GM23248 (cell line): ENCODE measurements around the gene RAD52. TPM values are rescaled to one million over a fixed set of nuclear protein-coding genes. Genes with fewer than 3 reads are reported as not detected.

Experiments
- DNase-seq: peaks from one replicate; pipeline ENCODE4 v3.0.0-alpha.2; 2015
- H2AFZ ChIP-seq: fragments of 200-600 bp; sonication (generic); 2 replicates; pipeline ENCODE4 v1.6.1; 2016; ENCODE audit warnings: antibody characterized with exemption
- H3F3A ChIP-seq: fragments of 200-600 bp; sonication (generic); 2 replicates; pipeline ENCODE4 v1.6.1; 2016; ENCODE audit warnings: mild to moderate bottlenecking, antibody characterized with exemption, mixed run types; ENCODE audit not compliant: insufficient read depth
- H3K27ac ChIP-seq: fragments of 200-600 bp; sonication (generic); 2 replicates; pipeline ENCODE4 v1.5.1; 2016; ENCODE audit warnings: mild to moderate bottlenecking
- H3K27me3 ChIP-seq: fragments of 200-600 bp; sonication (generic); replicated peaks from 2 replicates; pipeline ENCODE4 v1.6.1; 2016; ENCODE audit warnings: mild to moderate bottlenecking; ENCODE audit not compliant: insufficient read depth
- H3K36me3 ChIP-seq: fragments of 200-600 bp; sonication (generic); 2 replicates; pipeline ENCODE4 v1.6.1; 2016; ENCODE audit warnings: low read depth, mild to moderate bottlenecking
- H3K4me1 ChIP-seq: fragments of 200-600 bp; sonication (generic); 2 replicates; pipeline ENCODE4 v1.6.1; 2016; ENCODE audit warnings: mild to moderate bottlenecking; ENCODE audit not compliant: insufficient read depth
- H3K4me2 ChIP-seq: fragments of 200-600 bp; sonication (generic); one replicate; pipeline ENCODE4 v1.6.1; 2016; ENCODE audit warnings: mild to moderate bottlenecking; ENCODE audit not compliant: unreplicated experiment
- H3K4me3 ChIP-seq: fragments of 200-600 bp; sonication (generic); 2 replicates; pipeline ENCODE4 v1.5.1; 2016; ENCODE audit warnings: mild to moderate bottlenecking
- H3K79me2 ChIP-seq: fragments of 200-600 bp; sonication (generic); 2 replicates; pipeline ENCODE4 v1.6.1; 2016; ENCODE audit warnings: mild to moderate bottlenecking; ENCODE audit not compliant: insufficient read depth
- H3K9ac ChIP-seq: fragments of 200-600 bp; sonication (generic); 2 replicates; pipeline ENCODE4 v1.6.1; 2016; ENCODE audit warnings: mild to moderate bottlenecking
- H3K9me2 ChIP-seq: fragments of 200-600 bp; sonication (generic); 2 replicates; pipeline ENCODE4 v1.6.1; 2016; ENCODE audit warnings: mixed run types, mild to moderate bottlenecking, moderate library complexity; ENCODE audit not compliant: insufficient read depth
- H3K9me3 ChIP-seq: fragments of 200-600 bp; sonication (generic); one replicate; pipeline ENCODE4 v1.6.1; 2017; ENCODE audit warnings: low read depth
- H4K20me1 ChIP-seq: fragments of 200-600 bp; sonication (generic); 2 replicates; pipeline ENCODE4 v1.6.0; 2016; ENCODE audit not compliant: insufficient read depth
- EZH2 ChIP-seq: fragments of 200-600 bp; sonication (generic); IDR thresholded peaks from 2 replicates; pipeline ENCODE4 v1.6.1; 2018; ENCODE audit warnings: antibody characterized with exemption, mild to moderate bottlenecking; ENCODE audit not compliant: insufficient read depth, poor library complexity, severe bottlenecking
- EZH2phosphoT487 ChIP-seq: fragments of 200-600 bp; sonication (generic); IDR thresholded peaks from 2 replicates; pipeline ENCODE4 v1.6.1; 2018; ENCODE audit warnings: antibody characterized with exemption, moderate library complexity, mild to moderate bottlenecking, low read depth; ENCODE audit not compliant: insufficient read depth
- WGBS, 2 experiments: methylation state at CpG; one replicate each; pipeline ENCODE4 v1.1.6; 2015 to 2017; ENCODE audit warnings: low lambda C conversion rate in 2 of 2, low coverage in 1 of 2; ENCODE audit errors: missing lambda C conversion rate in 2 of 2; 5-methylcytosine and 5-hydroxymethylcytosine counted together
- in situ Hi-C: fragments of 300-500 bp; cut with MboI; formaldehyde crosslinking; loops from 2 replicates; pipeline ENCODE4 v1.15.0; 2020
- polyA plus RNA-seq: library from polyadenylated mRNA; unstranded; fragments of >200 nt; fragmentation: Nextera tagmentation; extraction: Ambion mirVana; gene quantifications from 2 replicates; pipeline ENCODE4 v1.2.1, GENCODE V29; 2016
- total RNA-seq: library from RNA; depleted of rRNA; stranded (reverse); fragments of >200 nt; shearing (Covaris generic); gene quantifications from 2 replicates; pipeline ENCODE4 v1.2.3, GENCODE V29; 2014

RAD52 gene
- total and polyA plus RNA-seq, 2 experiments from 2014 or later = 7.4 to 20.0 TPM

DNA sequence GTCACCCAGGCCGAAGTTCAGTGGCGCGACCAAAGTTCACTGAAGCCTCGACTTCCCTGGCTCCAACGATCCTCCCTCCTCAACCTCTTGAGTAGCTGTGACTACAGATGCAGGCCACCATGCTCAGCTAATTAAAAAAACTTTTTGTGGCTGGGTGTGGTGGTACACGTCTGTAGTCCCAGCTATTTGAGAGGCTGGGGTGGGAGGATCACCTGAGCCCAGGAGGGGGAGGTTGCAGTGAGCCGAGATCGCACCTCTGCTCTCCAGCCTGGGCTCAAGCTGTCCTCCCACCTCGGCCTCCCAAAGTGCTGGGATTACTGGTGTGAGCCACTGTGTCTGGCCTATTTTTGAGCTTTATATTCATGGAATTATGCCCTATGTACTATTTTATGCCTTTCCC, 18.1 kb upstream of the RAD52 start:
- no peak for DNase-seq
- WGBS, 2 experiments = 83% methylated on average over 9 of the region's 9 CpGs
- H3K9me3 ChIP-seq = no peaks in the 10 kb centered on the region

GRCh38 chr12:966724-967123, 17.2 kb upstream of the RAD52 start:
- H3F3A ChIP-seq = no peaks in the 10 kb centered on the region
- H4K20me1 ChIP-seq = no peaks in the 10 kb centered on the region
- no peaks in the 10 kb centered on the region for H3K27me3 ChIP-seq
- no peak for DNase-seq
- no peak for TF ChIP-seq EZH2
- no peak for TF ChIP-seq EZH2phosphoT487
- no peaks in the 10 kb centered on the region for H3K9me2 ChIP-seq
- in situ Hi-C loops = no loop called here
- H3K9ac ChIP-seq = no peak overlapping the region
- H3K9me3 ChIP-seq = no peaks in the 10 kb centered on the region
- H3K4me2 ChIP-seq = no peak overlapping the region
- no peaks in the 10 kb centered on the region for H3K36me3 ChIP-seq
- no peaks in the 10 kb centered on the region for H3K4me1 ChIP-seq
- H2AFZ ChIP-seq = no peak overlapping the region
- no peaks in the 10 kb centered on the region for H3K79me2 ChIP-seq
- WGBS, 2 experiments = 88 to 93% methylated on average over 6 of the region's 6 CpGs
- H3K4me3 ChIP-seq = no peak overlapping the region
- no peak overlapping the region for H3K27ac ChIP-seq

More for the DNA sequence above, 18.1 kb upstream of the RAD52 start:
- in situ Hi-C loops = no loop called here
- Histone ChIP-seq H3K36me3 (no peaks in the 10 kb centered on the region), H3K4me3 (no peak overlapping the region), H3K9me2 (no peaks in the 10 kb centered on the region), H3F3A (no peaks in the 10 kb centered on the region), H3K79me2 (no peaks in the 10 kb centered on the region), H3K27me3 (no peaks in the 10 kb centered on the region), H4K20me1 (no peaks in the 10 kb centered on the region), H2AFZ (no peak overlapping the region), H3K4me1 (no peaks in the 10 kb centered on the region), H3K4me2 (no peak overlapping the region), H3K9ac (no peak overlapping the region), H3K27ac (no peak overlapping the region)
- TF ChIP-seq EZH2 (no peak), EZH2phosphoT487 (no peak)

- Histone ChIP-seq H3K9me2 (no peaks in the 10 kb centered on the region), H3K27me3 (no peaks in the 10 kb centered on the region), H2AFZ (no peak overlapping the region), H3F3A (peaks cover 14% of the 10 kb centered on the region), H4K20me1 (no peaks in the 10 kb centered on the region), H3K9ac (no peak overlapping the region), H3K79me2 (no peaks in the 10 kb centered on the region), H3K36me3 (no peaks in the 10 kb centered on the region), H3K4me3 (no peak overlapping the region), H3K4me1 (peaks cover 12% of the 10 kb centered on the region), H3K9me3 (no peaks in the 10 kb centered on the region), H3K27ac (no peak overlapping the region), H3K4me2 (no peak overlapping the region)
- peak; percentile 51 for DNase-seq
- in situ Hi-C loops = no loop called here
- TF ChIP-seq EZH2phosphoT487 (no peak), EZH2 (no peak)
- 44 to 49% methylated on average over 7 of the region's 8 CpGs for WGBS, 2 experiments
Measured at GRCh38 chr12:958588-959123, 9.2 kb upstream of the RAD52 start.

DNA sequence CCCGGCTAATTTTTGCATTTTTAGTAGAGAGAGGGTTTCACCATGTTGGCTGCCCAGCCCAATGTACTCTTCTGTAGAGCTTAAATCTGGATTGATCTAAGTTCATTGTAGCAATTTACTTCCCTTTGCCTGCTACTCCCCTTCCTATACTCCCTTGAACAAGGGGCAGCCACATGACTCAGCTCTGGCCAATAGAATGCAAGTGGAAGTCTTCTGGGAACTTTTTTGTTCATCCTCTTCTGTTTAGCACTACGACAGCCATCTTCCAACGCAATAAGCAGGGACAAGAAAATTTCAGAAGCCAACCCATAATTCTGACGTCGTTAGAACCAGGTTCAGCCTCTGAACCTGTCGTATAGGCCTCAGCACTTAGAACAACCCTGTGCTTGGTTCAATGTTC, 6.4 kb upstream of the RAD52 start:
- H3K27me3 ChIP-seq = no peaks in the 10 kb centered on the region
- in situ Hi-C loops = no loop called here
- no peak overlapping the region for H3K4me2 ChIP-seq
- H3K4me3 ChIP-seq = no peak overlapping the region
- no peaks in the 10 kb centered on the region for H3K9me3 ChIP-seq
- no peak overlapping the region for H3K27ac ChIP-seq
- 78 to 80% methylated on average over 6 of the region's 6 CpGs for WGBS, 2 experiments
- no peaks in the 10 kb centered on the region for H3K36me3 ChIP-seq
- DNase-seq = no peak
- TF ChIP-seq EZH2 (no peak), EZH2phosphoT487 (no peak)
- H3K9ac ChIP-seq = no peak overlapping the region
- H3K4me1 ChIP-seq = peaks cover 20% of the 10 kb centered on the region
- H4K20me1 ChIP-seq = no peaks in the 10 kb centered on the region
- H3K9me2 ChIP-seq = no peaks in the 10 kb centered on the region
- H3K79me2 ChIP-seq = no peaks in the 10 kb centered on the region
- H2AFZ ChIP-seq = no peak overlapping the region
- peaks cover 21% of the 10 kb centered on the region for H3F3A ChIP-seq

- no peak overlapping the region for H2AFZ ChIP-seq
- TF ChIP-seq EZH2 (no peak), EZH2phosphoT487 (no peak)
- no peaks in the 10 kb centered on the region for H3K9me3 ChIP-seq
- H3K79me2 ChIP-seq = no peaks in the 10 kb centered on the region
- H3K4me2 ChIP-seq = no peak overlapping the region
- H3K4me1 ChIP-seq = peaks cover 20% of the 10 kb centered on the region
- H3K9me2 ChIP-seq = no peaks in the 10 kb centered on the region
- H3K9ac ChIP-seq = no peak overlapping the region
- in situ Hi-C loops = no loop called here
- peak overlapping the region; percentile 74; the same call in 1 of the 2 replicates for H3K27ac ChIP-seq
- H3K27me3 ChIP-seq = no peaks in the 10 kb centered on the region
- no peaks in the 10 kb centered on the region for H3K36me3 ChIP-seq
- no peak overlapping the region for H3K4me3 ChIP-seq
- H4K20me1 ChIP-seq = no peaks in the 10 kb centered on the region
- peaks cover 21% of the 10 kb centered on the region for H3F3A ChIP-seq
- DNase-seq = peak; percentile 15
Measured at GRCh38 chr12:954741-955140, 5.2 kb upstream of the RAD52 start.
